Measurements from ENCODE around the gene CST3.

The CST3 gene

GRCh38 chr20:23652926-23653325, 15.2 kb upstream of the CST3 start:
- no peaks in the 10 kb centered on the region for H3K4me1 ChIP-seq (ENCODE audit: control insufficient read depth, insufficient read depth, low read length)
- H3K27ac ChIP-seq (ENCODE audit: extremely low read depth, low read depth, low read length): no peak overlapping the region
- H3K9me3 ChIP-seq (ENCODE audit: control insufficient read depth, insufficient read depth, low read depth, low read length): no peaks in the 10 kb centered on the region
- ChIA-PET POLR2A (no interaction called here), CTCF (interaction anchor here (1.5 kb wide), 1 partner anchor 10 kb away, joined by 4 read pairs; no protein-coding TSS in a partner anchor)
- H3K4me3 ChIP-seq (ENCODE audit: low read depth, low read length): no peak overlapping the region
- no peaks in the 10 kb centered on the region for H3K36me3 ChIP-seq (ENCODE audit: control insufficient read depth in 2 of 2, insufficient read depth in 1 of 2, low read length in 2 of 2)
- TF ChIP-seq ZNF530 (tag by site-specific recombination; IDR thresholded peaks at IDR 0.05; ENCODE audit: low read depth) (no peak), ZNF701 (tag by site-specific recombination; IDR thresholded peaks at IDR 0.05) (no peak), TRIM28 (IDR thresholded peaks at IDR 0.05; ENCODE audit: borderline replicate concordance, low read length) (no peak)
- TF ChIP-seq, protein P1, sequence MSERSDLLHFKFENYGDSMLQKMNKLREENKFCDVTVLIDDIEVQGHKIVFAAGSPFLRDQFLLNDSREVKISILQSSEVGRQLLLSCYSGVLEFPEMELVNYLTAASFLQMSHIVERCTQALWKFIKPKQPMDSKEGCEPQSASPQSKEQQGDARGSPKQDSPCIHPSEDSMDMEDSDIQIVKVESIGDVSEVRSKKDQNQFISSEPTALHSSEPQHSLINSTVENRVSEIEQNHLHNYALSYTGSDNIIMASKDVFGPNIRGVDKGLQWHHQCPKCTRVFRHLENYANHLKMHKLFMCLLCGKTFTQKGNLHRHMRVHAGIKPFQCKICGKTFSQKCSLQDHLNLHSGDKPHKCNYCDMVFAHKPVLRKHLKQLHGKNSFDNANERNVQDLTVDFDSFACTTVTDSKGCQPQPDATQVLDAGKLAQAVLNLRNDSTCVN (tag by site-specific recombination; optimal IDR thresholded peaks at IDR 0.05): no peak
- TF ChIP-seq, protein P2, sequence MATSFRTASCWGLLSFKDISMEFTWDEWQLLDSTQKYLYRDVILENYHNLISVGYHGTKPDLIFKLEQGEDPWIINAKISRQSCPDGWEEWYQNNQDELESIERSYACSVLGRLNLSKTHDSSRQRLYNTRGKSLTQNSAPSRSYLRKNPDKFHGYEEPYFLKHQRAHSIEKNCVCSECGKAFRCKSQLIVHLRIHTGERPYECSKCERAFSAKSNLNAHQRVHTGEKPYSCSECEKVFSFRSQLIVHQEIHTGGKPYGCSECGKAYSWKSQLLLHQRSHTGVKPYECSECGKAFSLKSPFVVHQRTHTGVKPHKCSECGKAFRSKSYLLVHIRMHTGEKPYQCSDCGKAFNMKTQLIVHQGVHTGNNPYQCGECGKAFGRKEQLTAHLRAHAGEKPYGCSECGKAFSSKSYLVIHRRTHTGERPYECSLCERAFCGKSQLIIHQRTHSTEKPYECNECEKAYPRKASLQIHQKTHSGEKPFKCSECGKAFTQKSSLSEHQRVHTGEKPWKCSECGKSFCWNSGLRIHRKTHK (tag by site-specific recombination; IDR thresholded peaks at IDR 0.05): no peak
- TF ChIP-seq, protein P3, sequence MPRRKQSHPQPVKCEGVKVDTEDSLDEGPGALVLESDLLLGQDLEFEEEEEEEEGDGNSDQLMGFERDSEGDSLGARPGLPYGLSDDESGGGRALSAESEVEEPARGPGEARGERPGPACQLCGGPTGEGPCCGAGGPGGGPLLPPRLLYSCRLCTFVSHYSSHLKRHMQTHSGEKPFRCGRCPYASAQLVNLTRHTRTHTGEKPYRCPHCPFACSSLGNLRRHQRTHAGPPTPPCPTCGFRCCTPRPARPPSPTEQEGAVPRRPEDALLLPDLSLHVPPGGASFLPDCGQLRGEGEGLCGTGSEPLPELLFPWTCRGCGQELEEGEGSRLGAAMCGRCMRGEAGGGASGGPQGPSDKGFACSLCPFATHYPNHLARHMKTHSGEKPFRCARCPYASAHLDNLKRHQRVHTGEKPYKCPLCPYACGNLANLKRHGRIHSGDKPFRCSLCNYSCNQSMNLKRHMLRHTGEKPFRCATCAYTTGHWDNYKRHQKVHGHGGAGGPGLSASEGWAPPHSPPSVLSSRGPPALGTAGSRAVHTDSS (tag by site-specific recombination; IDR thresholded peaks at IDR 0.05): no peak

GRCh38 chr20:23652371-23652770, 14.6 kb upstream of the CST3 start:
- POLR2A ChIA-PET: no interaction called here
- CTCF ChIA-PET: interaction anchor here (0.7 kb wide), 1 partner anchor 67 kb away, joined by 3 read pairs; no protein-coding TSS in a partner anchor
- no peak for TF ChIP-seq ZNF626 (tag by site-specific recombination; IDR thresholded peaks at IDR 0.05)
- TF ChIP-seq, protein P4, sequence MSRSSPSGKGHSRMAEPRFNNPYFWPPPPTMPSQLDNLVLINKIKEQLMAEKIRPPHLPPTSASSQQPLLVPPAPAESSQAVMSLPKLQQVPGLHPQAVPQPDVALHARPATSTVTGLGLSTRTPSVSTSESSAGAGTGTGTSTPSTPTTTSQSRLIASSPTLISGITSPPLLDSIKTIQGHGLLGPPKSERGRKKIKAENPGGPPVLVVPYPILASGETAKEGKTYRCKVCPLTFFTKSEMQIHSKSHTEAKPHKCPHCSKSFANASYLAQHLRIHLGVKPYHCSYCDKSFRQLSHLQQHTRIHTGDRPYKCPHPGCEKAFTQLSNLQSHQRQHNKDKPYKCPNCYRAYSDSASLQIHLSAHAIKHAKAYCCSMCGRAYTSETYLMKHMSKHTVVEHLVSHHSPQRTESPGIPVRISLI (tag by site-specific recombination; IDR thresholded peaks at IDR 0.05): no peak
- TF ChIP-seq, protein P5, sequence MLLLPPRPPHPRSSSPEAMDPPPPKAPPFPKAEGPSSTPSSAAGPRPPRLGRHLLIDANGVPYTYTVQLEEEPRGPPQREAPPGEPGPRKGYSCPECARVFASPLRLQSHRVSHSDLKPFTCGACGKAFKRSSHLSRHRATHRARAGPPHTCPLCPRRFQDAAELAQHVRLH (tag by site-specific recombination; IDR thresholded peaks at IDR 0.05): no peak
- TF ChIP-seq ZNF624 (tag by site-specific recombination; IDR thresholded peaks at IDR 0.05): no peak
- no peak for TF ChIP-seq ZNF350 (tag by site-specific recombination; IDR thresholded peaks at IDR 0.05)
- no peak for TF ChIP-seq ZNF221 (tag by site-specific recombination; IDR thresholded peaks at IDR 0.05; ENCODE audit: borderline replicate concordance)
- TF ChIP-seq ZNF521 (tag by site-specific recombination; IDR thresholded peaks at IDR 0.05): no peak
- TF ChIP-seq GLI2 (tag by site-specific recombination; IDR thresholded peaks at IDR 0.05; ENCODE audit: borderline replicate concordance, low read depth): no peak
- no peak for TF ChIP-seq ZNF830 (tag by site-specific recombination; IDR thresholded peaks at IDR 0.05; ENCODE audit: low read depth)
- TF ChIP-seq YY2 (tag by site-specific recombination; IDR thresholded peaks at IDR 0.05): no peak
- no peak for TF ChIP-seq ZNF2 (tag by site-specific recombination; IDR thresholded peaks at IDR 0.05)
- TF ChIP-seq ZBTB10 (tag by site-specific recombination; IDR thresholded peaks at IDR 0.05): no peak
- TF ChIP-seq ZNF202 (tag by site-specific recombination; IDR thresholded peaks at IDR 0.05; ENCODE audit: borderline replicate concordance): no peak
- TF ChIP-seq, protein P6, sequence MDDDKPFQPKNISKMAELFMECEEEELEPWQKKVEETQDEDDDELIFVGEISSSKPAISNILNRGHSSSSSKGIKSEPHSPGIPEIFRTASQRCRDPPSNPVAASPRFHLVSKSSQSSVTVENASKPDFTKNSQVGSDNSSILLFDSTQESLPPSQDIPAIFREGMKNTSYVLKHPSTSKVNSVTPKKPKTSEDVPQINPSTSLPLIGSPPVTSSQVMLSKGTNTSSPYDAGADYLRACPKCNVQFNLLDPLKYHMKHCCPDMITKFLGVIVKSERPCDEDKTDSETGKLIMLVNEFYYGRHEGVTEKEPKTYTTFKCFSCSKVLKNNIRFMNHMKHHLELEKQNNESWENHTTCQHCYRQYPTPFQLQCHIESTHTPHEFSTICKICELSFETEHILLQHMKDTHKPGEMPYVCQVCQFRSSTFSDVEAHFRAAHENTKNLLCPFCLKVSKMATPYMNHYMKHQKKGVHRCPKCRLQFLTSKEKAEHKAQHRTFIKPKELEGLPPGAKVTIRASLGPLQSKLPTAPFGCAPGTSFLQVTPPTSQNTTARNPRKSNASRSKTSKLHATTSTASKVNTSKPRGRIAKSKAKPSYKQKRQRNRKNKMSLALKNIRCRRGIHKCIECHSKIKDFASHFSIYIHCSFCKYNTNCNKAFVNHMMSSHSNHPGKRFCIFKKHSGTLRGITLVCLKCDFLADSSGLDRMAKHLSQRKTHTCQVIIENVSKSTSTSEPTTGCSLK (tag by site-specific recombination; IDR thresholded peaks at IDR 0.05): no peak
- no peak for TF ChIP-seq ATF2 (tag by site-specific recombination; IDR thresholded peaks at IDR 0.05; ENCODE audit: low read depth)
- no peak for TF ChIP-seq GFI1B (tag by site-specific recombination; IDR thresholded peaks at IDR 0.05)
- no peak for TF ChIP-seq BCL11A (tag by site-specific recombination; IDR thresholded peaks at IDR 0.05; ENCODE audit: low read depth)

More at GRCh38 chr20:23652371-23652770, 14.6 kb upstream of the CST3 start:
- Histone ChIP-seq H3K36me3 (ENCODE audit: control insufficient read depth in 2 of 2, insufficient read depth in 1 of 2, low read length in 2 of 2) (no peaks in the 10 kb centered on the region), H3K4me3 (ENCODE audit: low read depth, low read length) (no peak overlapping the region), H3K27ac (ENCODE audit: extremely low read depth, low read depth, low read length) (no peak overlapping the region), H3K9me3 (ENCODE audit: control insufficient read depth, insufficient read depth, low read depth, low read length) (no peaks in the 10 kb centered on the region), H3K4me1 (ENCODE audit: control insufficient read depth, insufficient read depth, low read length) (no peaks in the 10 kb centered on the region)
